ENCODE measurements around the gene RGS2.

RGS2 gene

GRCh38 chr1:192809307-192810252 is 741 bp downstream of the RGS2 start:
- in situ Hi-C loops (cut with MboI; ENCODE audit: low pct_unique_long_range_greater_than_20kb, low sequenced_read_pairs, unreplicated experiment), result no loop called here
- DNase-seq (ENCODE audit: low spot score), result no peak
- TF ChIP-seq, protein P1, sequence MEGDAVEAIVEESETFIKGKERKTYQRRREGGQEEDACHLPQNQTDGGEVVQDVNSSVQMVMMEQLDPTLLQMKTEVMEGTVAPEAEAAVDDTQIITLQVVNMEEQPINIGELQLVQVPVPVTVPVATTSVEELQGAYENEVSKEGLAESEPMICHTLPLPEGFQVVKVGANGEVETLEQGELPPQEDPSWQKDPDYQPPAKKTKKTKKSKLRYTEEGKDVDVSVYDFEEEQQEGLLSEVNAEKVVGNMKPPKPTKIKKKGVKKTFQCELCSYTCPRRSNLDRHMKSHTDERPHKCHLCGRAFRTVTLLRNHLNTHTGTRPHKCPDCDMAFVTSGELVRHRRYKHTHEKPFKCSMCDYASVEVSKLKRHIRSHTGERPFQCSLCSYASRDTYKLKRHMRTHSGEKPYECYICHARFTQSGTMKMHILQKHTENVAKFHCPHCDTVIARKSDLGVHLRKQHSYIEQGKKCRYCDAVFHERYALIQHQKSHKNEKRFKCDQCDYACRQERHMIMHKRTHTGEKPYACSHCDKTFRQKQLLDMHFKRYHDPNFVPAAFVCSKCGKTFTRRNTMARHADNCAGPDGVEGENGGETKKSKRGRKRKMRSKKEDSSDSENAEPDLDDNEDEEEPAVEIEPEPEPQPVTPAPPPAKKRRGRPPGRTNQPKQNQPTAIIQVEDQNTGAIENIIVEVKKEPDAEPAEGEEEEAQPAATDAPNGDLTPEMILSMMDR (IDR thresholded peaks at IDR 0.05; ENCODE audit: extremely low read depth, insufficient read depth, missing control alignments), result no peak

- in situ Hi-C loops (cut with MboI; ENCODE audit: low pct_unique_long_range_greater_than_20kb, low sequenced_read_pairs, unreplicated experiment), result no loop called here
- peak; percentile 28 for DNase-seq (ENCODE audit: low spot score)
- TF ChIP-seq, protein P1 (IDR thresholded peaks at IDR 0.05; ENCODE audit: extremely low read depth, insufficient read depth, missing control alignments), result no peak
These were observed 1.5 kb downstream of the RGS2 start for GRCh38 chr1:192810253-192810880.

- no peak for DNase-seq (ENCODE audit: low spot score)
- in situ Hi-C loops (cut with MboI; ENCODE audit: low pct_unique_long_range_greater_than_20kb, low sequenced_read_pairs, unreplicated experiment), result no loop called here
These were observed 2.2 kb downstream of the RGS2 start for GRCh38 chr1:192811006-192811405.

GRCh38 chr1:192811594-192812239 is 2.9 kb downstream of the RGS2 start:
- in situ Hi-C loops (cut with MboI; ENCODE audit: low pct_unique_long_range_greater_than_20kb, low sequenced_read_pairs, unreplicated experiment), result no loop called here
- TF ChIP-seq, protein P1 (IDR thresholded peaks at IDR 0.05; ENCODE audit: extremely low read depth, insufficient read depth, missing control alignments), result no peak
- no peak for DNase-seq (ENCODE audit: low spot score)

More at GRCh38 chr1:192811006-192811405, 2.2 kb downstream of the RGS2 start:
- TF ChIP-seq, protein P1 (IDR thresholded peaks at IDR 0.05; ENCODE audit: extremely low read depth, insufficient read depth, missing control alignments), result no peak

GRCh38 chr1:192812420-192813209 is 3.8 kb downstream of the RGS2 start:
- in situ Hi-C loops (cut with MboI; ENCODE audit: low pct_unique_long_range_greater_than_20kb, low sequenced_read_pairs, unreplicated experiment), result no loop called here
- no peak for DNase-seq (ENCODE audit: low spot score)
- TF ChIP-seq, protein P1 (IDR thresholded peaks at IDR 0.05; ENCODE audit: extremely low read depth, insufficient read depth, missing control alignments), result no peak

DNA sequence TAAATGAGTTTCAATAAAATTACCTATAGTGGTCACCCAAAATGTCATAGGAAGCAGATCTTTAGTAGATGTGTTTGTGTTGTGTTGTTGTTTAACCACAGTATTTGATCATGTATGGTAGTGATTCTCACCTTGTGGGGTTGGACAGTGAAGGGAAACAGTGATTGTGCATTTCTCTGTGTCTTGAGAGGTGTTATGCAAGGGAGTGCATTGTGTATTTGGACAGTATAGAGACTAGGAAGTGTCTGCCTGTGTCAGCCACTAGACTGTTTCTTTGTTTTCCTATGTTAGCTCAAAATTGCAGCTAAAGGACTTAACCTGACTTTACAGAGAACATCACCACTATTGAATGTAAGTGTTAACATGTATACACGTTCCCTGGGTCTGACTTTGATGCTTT is 6.0 kb downstream of the RGS2 start:
- in situ Hi-C loops (cut with MboI; ENCODE audit: low pct_unique_long_range_greater_than_20kb, low sequenced_read_pairs, unreplicated experiment), result no loop called here
- DNase-seq (ENCODE audit: low spot score), result no peak
- TF ChIP-seq, protein P1 (IDR thresholded peaks at IDR 0.05; ENCODE audit: extremely low read depth, insufficient read depth, missing control alignments), result no peak
